B cell (primary cell): ENCODE data around the gene PP2D1. TPM values are rescaled to one million over a fixed set of nuclear protein-coding genes. Genes with fewer than 3 reads are reported as not detected.

Experiments
- ATAC-seq: fragments of 200-7000 bp; cut with Tn5 transposase; one replicate; pipeline ENCODE4 v1.10.0; 2021; ENCODE audit warnings: low read depth, mild to moderate bottlenecking, moderate number of reproducible peaks, moderate library complexity
- CTCF ChIA-PET: fragments of 350-600 bp; sonication (Branson Sonifier 250); formaldehyde crosslinking; loops from one replicate; lab custom pipeline; 2021; ENCODE audit warnings: antibody characterized with exemption, inconsistent platforms; lab: Charles Lee
- POLR2A ChIA-PET: fragments of 350-600 bp; sonication (Branson Sonifier 250); formaldehyde crosslinking; loops from one replicate; lab custom pipeline; 2021; ENCODE audit warnings: antibody characterized with exemption; lab: Charles Lee
- DNase-seq: peaks from one replicate; pipeline ENCODE4 v3.0.0; 2013
- H2AFZ ChIP-seq: 2 replicates; pipeline ENCODE4 v1.6.1; 2012; ENCODE audit warnings: mild to moderate bottlenecking, low read depth, low read length; ENCODE audit not compliant: insufficient read depth, poor library complexity, severe bottlenecking
- H3K27ac ChIP-seq, 2 donors: 1 replicate in 1 of 2; 2 replicates in 1 of 2; pipeline ENCODE4 v1.5.1; 2012 to 2013; ENCODE audit warnings: low read length in 2 of 2, mild to moderate bottlenecking in 2 of 2, moderate library complexity in 1 of 2
- H3K27me3 ChIP-seq, 4 experiments: fragments of 200-600 bp in 1 of 4; sonication (generic) in 1 of 4; replicated peaks in 1 of 4; 1 replicate in 2 of 4; 2 replicates in 2 of 4; pipeline versions ENCODE4 v1.6.1 to v1.7.0; 2013 to 2016; ENCODE audit warnings: low read length in 3 of 4, mild to moderate bottlenecking in 2 of 4, mixed read lengths in 1 of 4, moderate library complexity in 1 of 4; ENCODE audit not compliant: insufficient read depth in 4 of 4, control insufficient read depth in 3 of 4; ENCODE audit errors: control extremely low read depth in 1 of 4
- H3K36me3 ChIP-seq, 2 experiments: replicated peaks in 1 of 2; 1 replicate in 1 of 2; 2 replicates in 1 of 2; pipeline versions ENCODE4 v1.6.1 to v1.7.1; 2013; ENCODE audit warnings: low read length in 1 of 2; ENCODE audit not compliant: insufficient read depth in 2 of 2, control insufficient read depth in 1 of 2; ENCODE audit errors: control extremely low read depth in 1 of 2, extremely low read depth in 1 of 2
- H3K4me1 ChIP-seq, 2 donors: fragments of 200-600 bp in 1 of 2; sonication (generic) in 1 of 2; 1 replicate in 1 of 2; 2 replicates in 1 of 2; pipeline versions ENCODE4 v1.5.1 to v1.6.1; 2013 to 2017; ENCODE audit warnings: low read length in 2 of 2; ENCODE audit not compliant: control insufficient read depth in 2 of 2, insufficient read depth in 2 of 2
- H3K4me2 ChIP-seq: replicated peaks from 2 replicates; pipeline ENCODE3; 2012; ENCODE audit warnings: mild to moderate bottlenecking, low read depth, low read length; ENCODE audit not compliant: poor library complexity, severe bottlenecking
- H3K4me3 ChIP-seq, 5 experiments: fragments of 200-600 bp in 1 of 5; sonication (generic) in 1 of 5; 1 replicate in 3 of 5; 2 replicates in 2 of 5; pipeline versions ENCODE4 v1.5.1 to v1.7.0; 2011 to 2016; ENCODE audit warnings: low read length in 4 of 5, mild to moderate bottlenecking in 4 of 5, low read depth in 2 of 5, control low read depth in 1 of 5, moderate library complexity in 1 of 5; ENCODE audit not compliant: insufficient read depth in 1 of 5; ENCODE audit errors: control extremely low read depth in 1 of 5, extremely low read depth in 1 of 5
- H3K79me2 ChIP-seq: fragments of 200-600 bp; sonication (generic); one replicate; pipeline ENCODE4 v1.6.0; 2016; ENCODE audit warnings: low read length; ENCODE audit not compliant: control insufficient read depth, insufficient read depth
- H3K9ac ChIP-seq: fragments of 200-600 bp; sonication (generic); 2 replicates; pipeline ENCODE4 v1.6.1; 2017; ENCODE audit warnings: mild to moderate bottlenecking, low read length, moderate library complexity
- H3K9me3 ChIP-seq, 3 donors: one replicate each; pipeline versions ENCODE4 v1.6.1 to v1.7.1; 2013; ENCODE audit warnings: low read length in 2 of 3; ENCODE audit not compliant: control insufficient read depth in 2 of 3, insufficient read depth in 1 of 3; ENCODE audit errors: control extremely low read depth in 1 of 3
- H4K20me1 ChIP-seq: 2 replicates; pipeline ENCODE4 v1.6.0; 2012; ENCODE audit warnings: mild to moderate bottlenecking, low read length; ENCODE audit not compliant: insufficient read depth, control insufficient read depth, poor library complexity, severe bottlenecking
- H3K27ac Mint-ChIP-seq: one replicate; pipeline ENCODE4 v1.8.0; 2021; ENCODE audit warnings: mixed read lengths
- H3K27me3 Mint-ChIP-seq: one replicate; pipeline ENCODE4 v1.8.0; 2021; ENCODE audit warnings: mixed read lengths
- H3K4me1 Mint-ChIP-seq: one replicate; pipeline ENCODE4 v1.8.0; 2021; ENCODE audit warnings: mixed read lengths
- H3K4me3 Mint-ChIP-seq: one replicate; pipeline ENCODE4 v1.8.0; 2021; ENCODE audit warnings: mixed read lengths
- H3K9me3 Mint-ChIP-seq: one replicate; pipeline ENCODE4 v1.8.0; 2022; ENCODE audit warnings: mixed read lengths; ENCODE audit not compliant: insufficient read depth
- CTCF ChIP-seq: fragments of 200-600 bp; IDR thresholded peaks from one replicate; pipeline ENCODE4 v1.8.0; 2022; ENCODE audit warnings: antibody characterized with exemption, mild to moderate bottlenecking
- EZH2 ChIP-seq: IDR thresholded peaks from 2 replicates; pipeline ENCODE4 v1.6.1; 2012; ENCODE audit warnings: borderline replicate concordance, low read depth, mild to moderate bottlenecking, moderate library complexity, low read length; ENCODE audit not compliant: insufficient read depth, poor library complexity, severe bottlenecking
- WGBS: methylation state at CpG from one replicate; pipeline ENCODE4 v1.1.5; 2013; ENCODE audit warnings: missing lambda C conversion rate; ENCODE audit not compliant: insufficient coverage; 5-methylcytosine and 5-hydroxymethylcytosine counted together
- intact Hi-C: fragments of 100-400 bp; cut with micrococcal nuclease; formaldehyde crosslinking; loops from one replicate; pipeline ENCODE4 v1.10.0; 2022
- polyA plus RNA-seq: library from polyadenylated mRNA; depleted of rRNA; stranded (reverse); fragments of >200 nt; gene quantifications from 2 replicates; pipeline ENCODE4 v1.2.3, GENCODE V29; 2012
- total RNA-seq, 2 donors: library from RNA; stranded (reverse); fragments of 120-200 nt in 1 of 2; gene quantifications; 1 replicate in 1 of 2; 2 replicates in 1 of 2; pipeline versions ENCODE4 v1.2.3 to v1.2.4, GENCODE V29; 2013 to 2022

Gene PP2D1
- total and polyA plus RNA-seq, 2 donors (not counting 1 experiment from before 2014, with no cell fraction given): not detected

GRCh38 chr3:20054549-20054987 is 42.5 kb upstream of the PP2D1 start:
- Histone ChIP-seq H3K9me3 (no peaks in the 10 kb centered on the region), H3K4me2 (peak overlapping the region; percentile 53), H4K20me1 (peaks cover 24% of the 10 kb centered on the region), H3K9ac (no peak overlapping the region), H3K36me3 (peaks cover 0 to 2% of the 10 kb centered on the region in 2 experiments), H3K4me3 (no peak overlapping the region), H3K27ac (peak overlapping the region in 1 of 2 donors; percentile 55), H3K27me3 (no peaks in the 10 kb centered on the region), H3K79me2 (peaks cover 79% of the 10 kb centered on the region), H3K4me1 (peaks cover 34 to 41% of the 10 kb centered on the region in 2 donors), H2AFZ (no peak overlapping the region)
- Mint-ChIP-seq H3K9me3 (no peaks in the 10 kb centered on the region), H3K4me1 (peaks cover 33% of the 10 kb centered on the region), H3K27ac (no peak overlapping the region), H3K4me3 (no peak overlapping the region), H3K27me3 (no peaks in the 10 kb centered on the region)
- POLR2A ChIA-PET: no interaction called here
- peak; percentile 37 for DNase-seq
- ATAC-seq: peak; percentile 87
- CTCF ChIA-PET: interaction anchor here (0.6 to 1.8 kb wide), 2 partner anchors 11 to 14 kb away, joined by 4 to 8 read pairs; partner anchors contain the start of gene KAT2B
- WGBS: 68% methylated on average over 2 of the region's 4 CpGs
- TF ChIP-seq CTCF (no peak), EZH2 (no peak)
- intact Hi-C loops: loop anchor here (1.0 kb wide), 1 partner anchor 15 kb away; no protein-coding TSS in a partner anchor

- no peaks in the 10 kb centered on the region for H3K27me3 ChIP-seq
- intact Hi-C loops: no loop called here
- TF ChIP-seq EZH2 (no peak), CTCF (no peak)
- Mint-ChIP-seq H3K4me1 (peaks cover 46% of the 10 kb centered on the region), H3K9me3 (no peaks in the 10 kb centered on the region), H3K27ac (peak overlapping the region; percentile 23), H3K4me3 (no peak overlapping the region), H3K27me3 (no peaks in the 10 kb centered on the region)
- ChIA-PET POLR2A (interaction anchor here (1.2 to 1.3 kb wide), 2 partner anchors 12 to 73 kb away, joined by 3 to 4 read pairs; no protein-coding TSS in a partner anchor), CTCF (interaction anchor here (0.7 kb wide), 1 partner anchor 46 kb away, joined by 4 read pairs; no protein-coding TSS in a partner anchor)
- no peak overlapping the region for H3K4me3 ChIP-seq
- H3K4me2 ChIP-seq: no peak overlapping the region
- ATAC-seq: no peak
- WGBS: 93% methylated on average over 3 of the region's 7 CpGs
- peaks cover 0 to 1% of the 10 kb centered on the region in 2 experiments for H3K36me3 ChIP-seq
- H3K9me3 ChIP-seq: no peaks in the 10 kb centered on the region
- no peak overlapping the region for H3K27ac ChIP-seq
- DNase-seq: no peak
- no peak overlapping the region for H3K9ac ChIP-seq
- H3K4me1 ChIP-seq: peaks cover 51 to 59% of the 10 kb centered on the region in 2 donors
- peaks cover 74% of the 10 kb centered on the region for H3K79me2 ChIP-seq
- no peak overlapping the region for H2AFZ ChIP-seq
- peaks cover 24% of the 10 kb centered on the region for H4K20me1 ChIP-seq
These were observed 40.8 kb upstream of the PP2D1 start for GRCh38 chr3:20052851-20053250.
